GM18526 (cell line): ENCODE results near the gene LCE3D.

Experiments
- POLR2A ChIP-seq: IDR thresholded peaks from 3 replicates; pipeline ENCODE4 v1.6.1; 2011; ENCODE audit not compliant: insufficient read length; ENCODE audit errors: extremely low read depth

The LCE3D gene

DNA sequence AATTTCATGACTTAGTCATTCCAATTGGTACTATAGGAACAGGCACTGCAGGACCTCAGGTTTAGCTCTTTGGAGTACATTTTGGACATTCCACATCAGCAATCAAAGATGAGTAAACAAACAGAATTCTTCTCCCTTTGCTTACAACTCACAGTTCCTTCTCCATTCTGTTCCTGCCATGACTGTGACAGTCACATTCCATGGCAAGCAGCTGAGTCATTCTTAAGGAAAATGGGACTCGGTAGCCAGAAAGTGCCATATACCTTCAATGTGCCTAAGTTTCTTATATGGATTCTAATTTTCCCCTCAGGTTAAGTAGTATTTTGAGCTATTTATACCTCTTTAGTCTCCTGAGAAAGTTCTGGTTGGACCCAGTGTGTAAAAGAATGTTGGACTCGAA, 40.4 kb downstream of the LCE3D start:
- no peak for TF ChIP-seq POLR2A

DNA sequence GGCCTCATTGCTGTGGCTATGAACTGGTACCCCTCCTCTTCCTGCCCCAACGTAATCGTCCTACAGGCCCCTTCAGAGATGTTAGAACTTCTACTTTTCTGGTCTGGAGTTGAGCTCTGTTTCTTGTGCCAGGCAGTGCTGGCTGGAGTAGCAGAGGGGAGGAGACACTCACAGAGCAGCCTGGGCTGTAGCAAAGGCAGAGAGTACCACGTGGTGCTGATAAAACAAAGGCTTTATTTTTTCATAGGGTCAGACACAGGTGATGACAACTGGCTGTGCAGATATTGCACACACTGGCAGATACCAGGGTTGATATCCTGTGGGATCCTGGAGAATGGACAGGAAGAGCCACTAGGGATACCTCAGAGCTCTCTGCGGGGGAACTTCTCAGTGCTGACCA, 42.8 kb downstream of the LCE3D start:
- TF ChIP-seq POLR2A = no peak

GRCh38 chr1:152535774-152536173, 44.5 kb downstream of the LCE3D start:
- no peak for TF ChIP-seq POLR2A

- no peak for TF ChIP-seq POLR2A
Observed at GRCh38 chr1:152533327-152533938, 46.9 kb downstream of the LCE3D start.
